Subcutaneous abdominal adipose tissue (tissue), 5 donors: ENCODE data around the gene NLGN1.

Experiments used
- H3K27ac ChIP-seq: one replicate; pipeline ENCODE4 v1.7.0; 2013; ENCODE audit warnings: low read depth, mild to moderate bottlenecking, inconsistent platforms, low read length, moderate library complexity
- H3K27me3 ChIP-seq, 5 donors: one replicate each; pipeline ENCODE4 v1.7.0; 2013; ENCODE audit warnings: low read length in 5 of 5, inconsistent platforms in 1 of 5; ENCODE audit not compliant: control insufficient read depth in 5 of 5, insufficient read depth in 4 of 5
- H3K36me3 ChIP-seq, 5 donors: one replicate each; pipeline ENCODE4 v1.7.0; 2013; ENCODE audit warnings: low read length in 5 of 5; ENCODE audit not compliant: control insufficient read depth in 5 of 5, insufficient read depth in 5 of 5
- H3K4me1 ChIP-seq, 5 donors: one replicate each; pipeline ENCODE4 v1.7.0; 2013; ENCODE audit warnings: low read length in 5 of 5, mild to moderate bottlenecking in 3 of 5, moderate library complexity in 1 of 5; ENCODE audit not compliant: control insufficient read depth in 5 of 5, insufficient read depth in 5 of 5
- H3K4me3 ChIP-seq, 5 donors: one replicate each; pipeline ENCODE4 v1.7.0; 2013; ENCODE audit warnings: low read length in 5 of 5, low read depth in 1 of 5
- H3K9ac ChIP-seq, 5 donors: one replicate each; pipeline ENCODE4 v1.7.0; 2013; ENCODE audit warnings: low read length in 5 of 5, mild to moderate bottlenecking in 4 of 5, moderate library complexity in 3 of 5
- H3K9me3 ChIP-seq, 5 donors: one replicate each; pipeline ENCODE4 v1.7.0; 2013; ENCODE audit warnings: low read length in 5 of 5; ENCODE audit not compliant: control insufficient read depth in 5 of 5
- donor health status: healthy.
- donor health status: healthy.
- donor health status: healthy.
- donor health status: healthy.
- donor health status: healthy.

The NLGN1 gene

GRCh38 chr3:173719585-173719984, 322.0 kb downstream of the NLGN1 start:
- Histone ChIP-seq H3K9me3 (no peaks in the 10 kb centered on the region), H3K36me3 (no peaks in the 10 kb centered on the region), H3K4me3 (no peak overlapping the region), H3K27ac (no peak overlapping the region), H3K9ac (no peak overlapping the region), H3K27me3 (no peaks in the 10 kb centered on the region), H3K4me1 (no peaks in the 10 kb centered on the region)

GRCh38 chr3:173725507-173725906, 328.0 kb downstream of the NLGN1 start:
- Histone ChIP-seq H3K27ac (no peak overlapping the region), H3K27me3 (no peaks in the 10 kb centered on the region), H3K4me1 (no peaks in the 10 kb centered on the region), H3K36me3 (no peaks in the 10 kb centered on the region), H3K9ac (no peak overlapping the region), H3K9me3 (no peaks in the 10 kb centered on the region), H3K4me3 (no peak overlapping the region)

DNA sequence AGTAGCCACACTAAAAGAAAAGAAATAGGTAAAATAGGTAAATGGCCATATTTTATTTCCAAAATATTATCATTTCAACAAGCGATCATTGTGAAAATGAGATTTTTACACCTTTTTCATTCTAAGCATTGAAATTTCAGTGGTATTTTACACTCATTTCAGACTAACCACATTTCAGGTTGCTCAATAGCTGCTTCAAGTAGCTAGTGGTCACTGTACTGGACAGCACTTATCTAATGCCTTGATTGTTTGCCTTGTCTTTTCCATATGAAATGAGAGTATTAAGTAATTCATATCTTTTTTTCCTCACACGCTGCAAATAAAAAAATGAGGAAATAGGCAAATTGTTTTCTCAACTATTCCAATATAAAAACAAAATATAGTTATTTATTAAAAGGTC, 332.8 kb downstream of the NLGN1 start:
- Histone ChIP-seq H3K4me3 (no peak overlapping the region), H3K9me3 (no peaks in the 10 kb centered on the region), H3K4me1 (peaks cover 0 to 2% (median 0%) of the 10 kb centered on the region in 5 donors), H3K9ac (no peak overlapping the region), H3K27me3 (no peaks in the 10 kb centered on the region), H3K27ac (no peak overlapping the region), H3K36me3 (no peaks in the 10 kb centered on the region)

DNA sequence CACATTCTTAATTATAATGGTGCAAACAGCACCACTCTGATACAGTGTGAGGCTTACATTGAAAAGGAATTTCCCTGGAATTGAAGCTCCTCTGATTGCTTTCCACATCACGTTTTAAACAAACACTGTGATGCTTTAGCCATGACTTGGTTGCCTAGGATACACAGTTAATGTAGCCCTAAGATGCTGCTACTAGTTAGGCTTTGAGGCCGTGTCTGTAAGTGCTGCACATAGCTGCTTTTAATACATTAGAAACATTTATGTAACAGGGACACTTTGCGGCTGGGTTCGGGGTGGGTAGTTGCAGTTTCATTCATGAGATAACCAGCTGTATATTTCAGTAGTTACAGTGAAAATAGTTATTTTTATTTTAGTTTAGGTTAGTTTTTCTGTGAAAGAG, 334.7 kb downstream of the NLGN1 start:
- no peak overlapping the region for H3K27ac ChIP-seq
- H3K27me3 ChIP-seq, result no peaks in the 10 kb centered on the region
- H3K9me3 ChIP-seq, result no peaks in the 10 kb centered on the region
- H3K4me1 ChIP-seq, result peaks cover 0 to 6% (median 0%) of the 10 kb centered on the region in 5 donors
- no peaks in the 10 kb centered on the region for H3K36me3 ChIP-seq
- H3K4me3 ChIP-seq, result no peak overlapping the region
- H3K9ac ChIP-seq, result no peak overlapping the region

DNA sequence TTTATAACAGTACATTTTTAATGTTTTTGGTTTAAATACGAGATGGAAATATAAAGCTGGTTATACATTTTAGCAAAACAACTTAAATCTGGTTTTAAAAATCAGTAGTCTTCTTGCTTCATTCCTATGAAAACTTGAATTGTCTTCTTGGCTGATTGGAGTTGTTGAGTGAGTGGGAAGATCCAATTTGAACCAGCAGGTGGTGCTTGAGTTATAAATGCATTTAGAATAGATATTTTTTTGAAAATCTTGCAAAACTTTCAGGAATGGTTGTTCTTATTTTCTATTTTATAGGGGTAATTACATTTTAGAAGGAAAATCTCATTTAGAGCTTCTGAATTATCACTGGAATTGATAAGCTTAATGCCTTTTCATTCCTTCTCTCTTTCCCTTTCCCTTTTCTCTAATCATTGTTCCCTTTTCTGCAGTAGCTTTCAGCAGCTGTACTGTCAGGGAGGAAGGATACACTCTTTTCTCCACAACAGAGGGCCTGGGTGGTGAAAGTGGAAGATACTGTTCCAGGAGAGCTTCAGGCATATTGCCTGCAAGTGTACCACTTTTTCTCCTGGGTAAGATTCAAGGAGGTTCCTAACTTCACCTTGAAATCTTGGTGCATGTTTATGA, 335.6 kb downstream of the NLGN1 start:
- no peak overlapping the region for H3K27ac ChIP-seq
- peaks cover 0 to 6% (median 0%) of the 10 kb centered on the region in 5 donors for H3K4me1 ChIP-seq
- H3K4me3 ChIP-seq, result no peak overlapping the region
- no peak overlapping the region for H3K9ac ChIP-seq
- no peaks in the 10 kb centered on the region for H3K27me3 ChIP-seq
- H3K36me3 ChIP-seq, result no peaks in the 10 kb centered on the region
- H3K9me3 ChIP-seq, result no peaks in the 10 kb centered on the region

DNA sequence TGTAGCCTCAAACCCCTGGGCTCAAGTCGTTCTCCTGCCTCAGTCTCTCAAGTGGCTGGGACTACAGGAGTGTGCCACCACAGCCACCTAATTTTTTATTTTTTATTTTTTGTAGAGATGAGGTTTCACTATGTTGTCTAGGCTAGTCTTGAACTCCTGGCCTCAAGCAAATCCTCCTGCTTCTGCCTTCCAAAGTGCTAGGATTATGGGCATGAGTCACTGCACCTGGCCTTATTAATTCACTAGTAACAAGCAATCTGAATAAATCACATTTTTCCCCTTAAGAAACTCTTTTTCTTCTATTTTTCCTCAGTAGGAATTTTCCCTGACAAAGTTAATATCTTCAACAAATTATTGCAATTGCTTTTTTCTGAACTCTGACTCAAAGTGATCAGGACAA, 336.9 kb downstream of the NLGN1 start:
- no peak overlapping the region for H3K27ac ChIP-seq
- no peaks in the 10 kb centered on the region for H3K36me3 ChIP-seq
- no peaks in the 10 kb centered on the region for H3K9me3 ChIP-seq
- no peak overlapping the region for H3K9ac ChIP-seq
- peaks cover 0 to 6% (median 0%) of the 10 kb centered on the region in 5 donors for H3K4me1 ChIP-seq
- no peaks in the 10 kb centered on the region for H3K27me3 ChIP-seq
- H3K4me3 ChIP-seq, result no peak overlapping the region

- Histone ChIP-seq H3K9ac (no peak overlapping the region), H3K27me3 (no peaks in the 10 kb centered on the region), H3K4me1 (peaks cover 0 to 6% (median 0%) of the 10 kb centered on the region in 5 donors), H3K27ac (no peak overlapping the region), H3K4me3 (no peak overlapping the region), H3K36me3 (no peaks in the 10 kb centered on the region), H3K9me3 (no peaks in the 10 kb centered on the region)
Measured at GRCh38 chr3:173734895-173735294, 337.4 kb downstream of the NLGN1 start.

DNA sequence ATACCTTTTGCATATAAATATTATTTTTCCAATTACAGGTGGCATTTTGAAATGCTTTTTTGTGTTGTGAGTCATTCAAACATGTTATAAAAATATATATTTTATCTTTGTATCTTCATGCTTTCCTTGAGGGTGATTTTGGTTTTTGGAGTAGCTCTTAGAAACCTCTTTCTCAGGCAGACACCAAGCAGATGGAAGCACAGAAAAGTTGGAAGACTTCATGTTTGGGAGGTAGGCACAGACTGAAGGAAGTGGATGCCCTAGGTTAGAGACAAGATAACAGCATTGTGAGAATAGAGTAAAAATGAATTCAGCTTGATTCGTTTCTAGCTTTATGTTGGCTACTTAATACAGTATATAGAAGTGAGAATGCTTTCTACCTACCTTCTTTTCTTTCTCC, 338.3 kb downstream of the NLGN1 start:
- Histone ChIP-seq H3K4me1 (peaks cover 0 to 6% (median 0%) of the 10 kb centered on the region in 5 donors), H3K36me3 (no peaks in the 10 kb centered on the region), H3K27me3 (no peaks in the 10 kb centered on the region), H3K4me3 (no peak overlapping the region), H3K9ac (no peak overlapping the region), H3K9me3 (peaks cover 0 to 2% (median 0%) of the 10 kb centered on the region in 5 donors), H3K27ac (no peak overlapping the region)

DNA sequence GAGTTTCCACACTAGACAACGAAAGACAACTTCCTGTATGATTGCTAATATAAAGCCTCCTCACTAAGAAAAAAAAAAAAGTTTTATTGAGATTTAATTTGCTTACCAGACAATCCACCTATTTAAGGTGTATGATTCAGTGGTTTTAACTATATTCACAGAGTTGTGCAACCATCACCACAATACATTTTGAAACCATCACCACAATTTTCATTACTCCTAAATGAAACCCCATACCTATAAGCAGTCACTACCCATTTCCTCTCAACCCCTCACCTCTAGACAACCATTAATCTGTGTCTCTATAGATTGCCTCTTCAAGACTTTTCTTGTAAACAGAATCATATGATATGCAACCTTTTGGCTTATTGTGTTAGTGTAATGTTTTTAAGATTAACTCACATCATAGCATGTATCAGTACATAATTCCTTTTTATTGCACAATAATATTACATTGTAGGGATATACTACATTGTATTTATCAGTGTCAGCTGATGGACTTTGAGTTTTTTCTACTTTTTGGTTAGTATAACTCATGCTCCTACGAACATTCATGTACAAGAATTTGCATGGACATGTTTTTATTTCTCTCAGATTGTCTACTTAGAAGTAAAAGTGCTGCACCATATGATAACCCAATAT, 339.7 kb downstream of the NLGN1 start:
- H3K27ac ChIP-seq, result no peak overlapping the region
- H3K36me3 ChIP-seq, result no peaks in the 10 kb centered on the region
- H3K27me3 ChIP-seq, result no peaks in the 10 kb centered on the region
- peaks cover 0 to 14% (median 0%) of the 10 kb centered on the region in 5 donors for H3K4me1 ChIP-seq
- H3K4me3 ChIP-seq, result no peak overlapping the region
- no peak overlapping the region for H3K9ac ChIP-seq
- peaks cover 0 to 2% (median 0%) of the 10 kb centered on the region in 5 donors for H3K9me3 ChIP-seq

DNA sequence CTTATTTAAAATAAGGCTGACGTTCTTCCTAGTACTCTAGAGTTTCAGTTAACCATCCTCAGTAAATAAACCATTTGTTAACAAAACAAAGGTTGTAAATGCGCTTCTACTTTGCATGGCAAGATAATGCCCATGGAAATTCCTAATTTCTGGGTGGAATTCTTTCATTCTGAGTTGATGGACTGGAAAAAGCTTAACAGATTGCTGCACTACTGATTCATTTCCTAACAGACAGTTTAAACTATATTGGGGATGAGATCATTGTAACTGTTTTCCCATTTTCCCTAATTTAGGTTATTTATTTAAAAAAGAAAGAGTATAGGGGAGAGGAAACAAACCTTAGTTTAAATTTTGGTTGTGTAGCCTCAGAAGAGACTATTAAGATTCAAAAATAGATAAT, 342.2 kb downstream of the NLGN1 start:
- Histone ChIP-seq H3K27ac (no peak overlapping the region), H3K36me3 (no peaks in the 10 kb centered on the region), H3K4me1 (peaks cover 0 to 29% (median 4%) of the 10 kb centered on the region in 5 donors), H3K9ac (no peak overlapping the region), H3K4me3 (no peak overlapping the region), H3K27me3 (no peaks in the 10 kb centered on the region), H3K9me3 (peaks cover 0 to 2% (median 0%) of the 10 kb centered on the region in 5 donors)
